ENCODE results near the gene PSKH1. TPM values are rescaled to one million over a fixed set of nuclear protein-coding genes. Genes with fewer than 3 reads are reported as not detected.

PSKH1 gene
- total RNA-seq, 2 donors from 2014 or later = 24.1 to 36.0 TPM

DNA sequence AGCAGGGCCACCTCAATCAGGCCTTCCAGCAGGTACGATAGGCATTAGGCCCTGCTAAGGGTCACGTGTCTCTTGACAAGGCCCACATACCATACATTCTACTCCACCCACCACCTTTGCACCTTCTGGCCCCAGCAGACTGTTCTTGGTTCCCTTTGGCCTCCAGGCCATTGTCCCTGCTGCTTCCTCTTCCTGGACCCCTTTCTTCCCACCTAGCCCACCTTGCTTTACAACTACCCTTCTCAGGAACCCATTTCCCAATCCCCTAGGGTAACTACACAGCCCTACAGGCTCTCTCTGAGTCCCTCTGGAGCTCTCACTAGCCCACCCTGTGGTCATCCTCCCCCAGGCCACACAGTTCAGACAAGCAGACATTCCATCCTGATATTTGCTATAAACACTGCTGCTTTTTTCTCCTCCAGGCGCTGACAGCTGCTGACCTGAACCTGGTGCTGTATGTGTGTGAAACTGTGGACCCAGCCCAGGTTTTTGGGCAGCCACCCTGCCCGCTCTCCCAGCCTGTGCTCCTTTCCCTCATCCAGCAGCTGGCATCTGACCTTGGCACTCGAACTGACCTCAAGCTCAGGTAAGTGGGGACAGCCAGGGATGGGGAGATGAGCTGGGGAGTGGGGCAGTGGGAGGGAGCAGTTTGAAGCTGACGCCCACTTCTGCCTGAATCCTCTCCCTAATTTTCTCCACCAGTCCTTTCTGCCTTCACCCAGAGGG lies 9.7 kb upstream of the PSKH1 start:
- Histone ChIP-seq H3K36me3 (peaks cover 44% of the 10 kb centered on the region), H3K4me1 (ENCODE audit: control insufficient read depth in 1 of 2, low read depth in 2 of 2) (peaks cover 4 to 17% of the 10 kb centered on the region in 2 donors), H3K4me3 (no peak overlapping the region), H3K9me3 (no peaks in the 10 kb centered on the region), H3K27me3 (replicated peaks; ENCODE audit: insufficient read depth) (no peaks in the 10 kb centered on the region), H3K27ac (no peak overlapping the region)
- TF ChIP-seq, protein P1, sequence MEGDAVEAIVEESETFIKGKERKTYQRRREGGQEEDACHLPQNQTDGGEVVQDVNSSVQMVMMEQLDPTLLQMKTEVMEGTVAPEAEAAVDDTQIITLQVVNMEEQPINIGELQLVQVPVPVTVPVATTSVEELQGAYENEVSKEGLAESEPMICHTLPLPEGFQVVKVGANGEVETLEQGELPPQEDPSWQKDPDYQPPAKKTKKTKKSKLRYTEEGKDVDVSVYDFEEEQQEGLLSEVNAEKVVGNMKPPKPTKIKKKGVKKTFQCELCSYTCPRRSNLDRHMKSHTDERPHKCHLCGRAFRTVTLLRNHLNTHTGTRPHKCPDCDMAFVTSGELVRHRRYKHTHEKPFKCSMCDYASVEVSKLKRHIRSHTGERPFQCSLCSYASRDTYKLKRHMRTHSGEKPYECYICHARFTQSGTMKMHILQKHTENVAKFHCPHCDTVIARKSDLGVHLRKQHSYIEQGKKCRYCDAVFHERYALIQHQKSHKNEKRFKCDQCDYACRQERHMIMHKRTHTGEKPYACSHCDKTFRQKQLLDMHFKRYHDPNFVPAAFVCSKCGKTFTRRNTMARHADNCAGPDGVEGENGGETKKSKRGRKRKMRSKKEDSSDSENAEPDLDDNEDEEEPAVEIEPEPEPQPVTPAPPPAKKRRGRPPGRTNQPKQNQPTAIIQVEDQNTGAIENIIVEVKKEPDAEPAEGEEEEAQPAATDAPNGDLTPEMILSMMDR (IDR thresholded peaks at IDR 0.05) = no peak
- DNase-seq (ENCODE audit: low spot score) (no peak), ATAC-seq (ENCODE audit: insufficient number of reproducible peaks, low FRiP score, low read depth) (peak; percentile 38)

DNA sequence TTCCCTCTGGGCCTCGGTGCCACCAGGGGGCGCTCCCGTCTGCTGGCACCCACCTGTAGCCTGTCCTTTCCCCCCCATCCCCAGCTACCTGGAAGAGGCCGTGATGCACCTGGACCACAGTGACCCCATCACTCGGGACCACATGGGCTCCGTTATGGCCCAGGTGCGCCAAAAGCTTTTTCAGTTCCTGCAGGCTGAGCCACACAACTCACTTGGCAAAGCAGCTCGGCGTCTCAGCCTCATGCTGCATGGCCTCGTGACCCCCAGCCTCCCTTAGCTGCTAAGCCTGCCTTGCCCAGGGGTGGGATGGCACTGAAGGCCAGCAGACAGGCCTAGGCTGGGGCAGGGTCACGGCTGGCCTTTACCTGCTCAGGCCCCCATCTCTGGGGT lies 9.2 kb upstream of the PSKH1 start:
- TF ChIP-seq, protein P1 (IDR thresholded peaks at IDR 0.05) = peak; percentile 89
- H3K9me3 ChIP-seq = no peaks in the 10 kb centered on the region
- DNase-seq (ENCODE audit: low spot score) = no peak
- peaks cover 39% of the 10 kb centered on the region for H3K36me3 ChIP-seq
- peak overlapping the region; percentile 45 to 56 for H3K27ac ChIP-seq
- H3K4me3 ChIP-seq = no peak overlapping the region
- H3K4me1 ChIP-seq (ENCODE audit: control insufficient read depth in 1 of 2, low read depth in 2 of 2) = peaks cover 4 to 17% of the 10 kb centered on the region in 2 donors
- no peaks in the 10 kb centered on the region for H3K27me3 ChIP-seq (replicated peaks; ENCODE audit: insufficient read depth)
- ATAC-seq (ENCODE audit: insufficient number of reproducible peaks, low FRiP score, low read depth) = no peak

DNA sequence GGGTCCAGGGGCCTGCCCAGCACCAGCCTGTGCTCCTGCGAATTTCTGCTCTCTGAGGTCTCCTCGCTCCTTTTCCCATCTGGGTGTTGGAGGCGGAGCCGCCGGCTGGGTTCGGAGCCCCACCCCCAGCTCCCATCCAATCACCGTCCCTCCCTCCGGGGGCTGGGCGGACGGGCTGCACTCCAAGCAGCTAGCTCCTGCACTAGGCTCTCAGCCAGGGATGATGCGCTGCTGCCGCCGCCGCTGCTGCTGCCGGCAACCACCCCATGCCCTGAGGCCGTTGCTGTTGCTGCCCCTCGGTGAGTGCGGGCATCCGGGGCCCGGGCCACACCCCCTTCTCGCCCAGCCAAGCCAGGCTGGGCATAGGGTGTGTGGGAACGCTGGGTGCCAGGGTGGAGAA lies 8.4 kb upstream of the PSKH1 start, which contains the start of gene NRN1L:
Gene NRN1L, plus strand, starts transcription at position 202 of the 400 bp plus-strand sequence. Its CDS starts 19 bp downstream, at position 221.
- Histone ChIP-seq H3K9me3 (no peaks in the 10 kb centered on the region), H3K27me3 (replicated peaks; ENCODE audit: insufficient read depth) (no peaks in the 10 kb centered on the region), H3K27ac (peak within 1 kb of the TSS; percentile 45 to 69), H3K4me3 (peak within 1 kb of the TSS; percentile 66), H3K4me1 (ENCODE audit: control insufficient read depth in 1 of 2, low read depth in 2 of 2) (peaks cover 4 to 17% of the 10 kb centered on the region in 2 donors), H3K36me3 (peaks cover 31% of the 10 kb centered on the region)
- DNase-seq (ENCODE audit: low spot score) (peak; percentile 55), ATAC-seq (ENCODE audit: insufficient number of reproducible peaks, low FRiP score, low read depth) (peak; percentile 72)
- TF ChIP-seq, protein P1 (IDR thresholded peaks at IDR 0.05) = no peak

DNA sequence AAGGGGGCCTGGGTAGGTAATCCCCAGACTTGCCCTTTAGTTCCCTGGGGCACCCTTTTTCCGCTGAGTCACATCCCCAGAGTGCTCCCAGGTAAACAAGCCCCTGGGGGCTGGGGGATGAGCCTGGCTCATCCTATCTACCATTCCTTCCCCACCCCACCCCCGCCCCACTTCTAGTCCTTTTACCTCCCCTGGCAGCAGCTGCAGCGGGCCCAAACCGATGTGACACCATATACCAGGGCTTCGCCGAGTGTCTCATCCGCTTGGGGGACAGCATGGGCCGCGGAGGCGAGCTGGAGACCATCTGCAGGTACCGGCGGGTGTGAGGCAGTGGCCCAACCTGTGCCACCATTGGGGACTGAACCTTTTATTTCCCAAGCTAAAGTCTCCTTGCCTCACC lies 7.5 kb upstream of the PSKH1 start:
- H3K36me3 ChIP-seq = peaks cover 23% of the 10 kb centered on the region
- H3K9me3 ChIP-seq = no peaks in the 10 kb centered on the region
- ATAC-seq (ENCODE audit: insufficient number of reproducible peaks, low FRiP score, low read depth) (no peak), DNase-seq (ENCODE audit: low spot score) (no peak)
- TF ChIP-seq, protein P1 (IDR thresholded peaks at IDR 0.05) = no peak
- no peak overlapping the region for H3K4me3 ChIP-seq
- no peaks in the 10 kb centered on the region for H3K27me3 ChIP-seq (replicated peaks; ENCODE audit: insufficient read depth)
- peaks cover 4 to 17% of the 10 kb centered on the region in 2 donors for H3K4me1 ChIP-seq (ENCODE audit: control insufficient read depth in 1 of 2, low read depth in 2 of 2)
- peak overlapping the region; percentile 45 to 69 for H3K27ac ChIP-seq

DNA sequence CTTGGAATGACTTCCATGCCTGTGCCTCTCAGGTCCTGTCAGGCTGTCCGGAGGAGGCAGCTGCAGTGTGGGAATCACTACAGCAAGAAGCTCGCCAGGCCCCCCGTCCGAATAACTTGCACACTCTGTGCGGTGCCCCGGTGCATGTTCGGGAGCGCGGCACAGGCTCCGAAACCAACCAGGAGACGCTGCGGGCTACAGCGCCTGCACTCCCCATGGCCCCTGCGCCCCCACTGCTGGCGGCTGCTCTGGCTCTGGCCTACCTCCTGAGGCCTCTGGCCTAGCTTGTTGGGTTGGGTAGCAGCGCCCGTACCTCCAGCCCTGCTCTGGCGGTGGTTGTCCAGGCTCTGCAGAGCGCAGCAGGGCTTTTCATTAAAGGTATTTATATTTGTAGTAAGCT lies 7.1 kb upstream of the PSKH1 start:
- TF ChIP-seq, protein P1 (IDR thresholded peaks at IDR 0.05) = no peak
- H3K27ac ChIP-seq = no peak overlapping the region
- H3K4me3 ChIP-seq = no peak overlapping the region
- no peaks in the 10 kb centered on the region for H3K27me3 ChIP-seq (replicated peaks; ENCODE audit: insufficient read depth)
- ATAC-seq (ENCODE audit: insufficient number of reproducible peaks, low FRiP score, low read depth) (no peak), DNase-seq (ENCODE audit: low spot score) (no peak)
- peaks cover 4 to 17% of the 10 kb centered on the region in 2 donors for H3K4me1 ChIP-seq (ENCODE audit: control insufficient read depth in 1 of 2, low read depth in 2 of 2)
- no peaks in the 10 kb centered on the region for H3K9me3 ChIP-seq
- H3K36me3 ChIP-seq = peaks cover 19% of the 10 kb centered on the region

Data from thoracic aorta (tissue), 2 donors.